ENCODE measurements around the gene AAK1. TPM values are rescaled to one million over a fixed set of nuclear protein-coding genes. Genes with fewer than 3 reads are reported as not detected.
"Not testable (repeated sequence)": the region's sequence is repeated elsewhere in the genome, so short reads cannot be mapped to it uniquely, and the experiment has no call there.

Gene AAK1
- 10 to 100 TPM in 2 of 3 donors, 1 to 10 TPM in 1; 7.9 to 14.6 (median 13.3) TPM for polyA plus RNA-seq

DNA sequence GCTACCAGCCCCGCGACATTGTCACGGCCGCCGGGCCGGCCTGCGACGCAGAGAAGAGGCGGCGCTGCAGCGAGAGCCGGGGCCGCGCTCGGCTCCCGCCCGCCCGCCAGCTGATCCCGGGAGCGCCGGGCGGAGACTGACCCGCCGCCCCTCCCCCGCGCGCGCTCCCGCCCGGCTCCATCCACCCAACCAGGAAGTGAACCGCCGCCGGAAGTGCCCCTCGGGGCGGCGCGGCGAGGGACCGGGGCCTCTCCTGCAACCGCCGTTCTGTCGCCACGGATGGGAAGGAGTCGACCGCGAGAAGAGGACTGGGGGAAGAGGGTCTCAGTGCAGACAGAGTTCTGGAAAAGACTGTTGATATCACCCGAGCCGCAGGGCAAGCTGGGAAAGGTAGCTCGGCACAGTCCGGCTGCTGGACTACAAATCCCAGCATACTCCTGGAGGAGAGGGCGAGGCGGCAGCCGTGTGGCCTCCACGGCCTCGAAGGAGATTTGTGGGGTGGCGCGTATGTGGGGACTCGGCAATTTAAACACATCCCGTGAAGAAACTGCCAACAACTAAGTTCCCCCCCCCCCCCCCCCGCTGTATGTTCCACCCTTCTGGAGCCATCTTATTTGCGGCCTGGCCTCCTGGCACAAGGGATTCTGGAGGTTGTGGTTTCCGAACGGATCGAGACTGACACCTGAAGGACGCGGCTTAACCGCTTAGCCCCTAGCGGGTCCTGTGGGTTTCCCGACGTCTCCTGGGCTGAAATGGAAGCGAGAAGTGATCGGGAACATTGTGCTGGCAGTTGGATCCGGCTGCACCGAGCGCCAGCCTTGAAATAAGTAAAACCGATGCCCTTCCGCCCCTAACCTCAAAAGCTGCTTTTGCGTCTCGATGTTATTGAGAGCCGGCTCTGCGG lies at the start of gene AAK1:
TSS of gene AAK1 (minus strand) at position 138 of the 904 bp plus-strand sequence. CDS start 699 bp downstream, outside the sequence.
- H3K27ac ChIP-seq (ENCODE audit: low read depth, low read length): peak within 1 kb of the TSS; percentile 25
- 0 to 1% (median 0%) methylated on average over 49 to 81 of the region's 81 CpGs for WGBS, 3 donors

DNA sequence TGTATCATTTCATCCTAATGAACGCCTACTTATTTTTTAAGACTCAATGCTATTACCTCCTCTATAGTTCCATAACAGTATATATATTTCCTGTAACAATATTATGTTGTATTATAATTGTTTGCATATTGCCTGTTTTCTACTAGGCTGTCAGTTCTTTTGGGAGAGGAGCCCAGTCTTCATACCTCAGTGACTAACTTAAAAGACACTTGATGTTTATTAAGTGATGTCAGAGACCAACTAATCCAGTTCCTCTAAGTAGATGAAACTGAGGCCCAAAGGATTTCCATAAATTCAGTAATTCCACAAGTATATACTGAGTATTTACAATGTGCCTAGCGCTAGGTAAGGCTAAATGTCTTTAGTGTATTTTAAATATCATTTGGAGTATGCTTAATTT lies 48.9 kb upstream of the AAK1 start:
- H3K27ac ChIP-seq (ENCODE audit: low read depth, low read length): no peak overlapping the region
- WGBS, 3 donors: 97 to 99% (median 99%) methylated on average over 2 of the region's 2 CpGs

DNA sequence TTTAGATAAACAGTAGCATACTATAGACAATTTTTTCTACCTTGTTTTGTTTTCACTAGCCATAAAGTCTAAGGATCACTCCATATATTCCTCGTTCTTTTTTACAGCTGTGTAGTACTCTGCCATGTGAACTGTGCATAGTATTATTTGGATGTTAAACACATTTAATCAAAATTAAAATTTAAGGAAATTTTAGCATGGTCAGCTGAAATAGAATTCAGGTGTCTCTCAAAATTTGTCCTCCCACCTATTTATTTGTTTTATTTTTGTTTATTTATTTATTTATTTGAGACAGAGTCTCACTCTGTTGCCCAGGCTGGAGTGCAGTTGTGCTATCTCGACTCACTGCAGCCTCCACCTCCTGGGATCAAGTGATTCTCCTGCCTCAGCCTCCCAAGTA lies 46.4 kb upstream of the AAK1 start:
- no peak overlapping the region for H3K27ac ChIP-seq (ENCODE audit: low read depth, low read length)
- 94 to 98% (median 95%) methylated on average over 2 of the region's 2 CpGs for WGBS, 3 donors

DNA sequence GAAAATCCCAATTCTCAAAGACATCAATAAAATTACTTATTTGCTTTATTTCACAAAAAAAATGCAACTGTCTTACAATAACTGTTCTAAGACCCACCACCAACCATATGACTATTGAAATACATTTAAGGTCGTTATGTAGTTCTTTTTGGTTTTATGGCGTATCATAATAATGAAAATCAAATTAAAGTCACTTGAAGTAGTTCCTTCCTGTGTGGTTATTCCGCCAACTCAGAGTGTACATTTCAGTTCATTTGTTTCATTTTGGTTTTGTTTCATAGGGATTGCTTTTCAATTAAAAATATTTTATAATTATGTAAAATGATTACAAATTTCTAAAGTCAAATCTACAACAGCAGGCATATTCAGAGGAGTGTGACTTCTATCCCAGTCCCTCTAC lies 45.9 kb upstream of the AAK1 start:
- H3K27ac ChIP-seq (ENCODE audit: low read depth, low read length): no peak overlapping the region
- WGBS, 3 donors: 64 to 87% (median 65%) methylated on average over 3 of the region's 3 CpGs

DNA sequence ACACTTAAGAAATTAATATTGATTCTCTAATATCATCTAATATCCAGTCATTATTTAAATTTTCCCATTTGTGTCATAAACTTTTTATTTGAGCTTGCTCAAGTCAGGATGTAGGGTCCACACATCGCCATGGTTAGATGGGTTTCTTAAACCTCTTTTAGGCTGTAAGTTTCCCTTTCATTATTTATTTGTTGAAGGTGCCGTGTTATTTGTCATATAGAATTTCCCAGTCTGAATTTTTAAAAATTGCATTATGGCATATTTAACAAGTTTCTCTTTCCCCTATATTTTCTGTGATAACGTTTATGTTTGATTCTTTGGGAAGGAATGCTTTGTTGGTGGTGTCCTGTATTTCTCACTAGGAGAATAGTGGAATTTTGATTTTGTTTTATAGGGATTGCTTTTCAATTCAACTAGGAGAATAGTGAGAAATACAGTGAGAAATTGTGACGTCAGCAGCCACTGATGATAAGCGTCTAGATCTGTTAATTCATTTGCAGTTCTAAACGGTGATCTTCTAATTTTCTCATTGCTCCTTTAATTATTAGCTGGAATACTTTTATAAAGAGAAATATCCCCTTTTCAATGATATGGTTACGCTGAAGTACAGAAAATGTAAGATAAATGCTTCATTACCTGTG lies 44.6 kb upstream of the AAK1 start:
- no peak overlapping the region for H3K27ac ChIP-seq (ENCODE audit: low read depth, low read length)
- 87 to 91% (median 90%) methylated on average over 7 of the region's 7 CpGs for WGBS, 3 donors

DNA sequence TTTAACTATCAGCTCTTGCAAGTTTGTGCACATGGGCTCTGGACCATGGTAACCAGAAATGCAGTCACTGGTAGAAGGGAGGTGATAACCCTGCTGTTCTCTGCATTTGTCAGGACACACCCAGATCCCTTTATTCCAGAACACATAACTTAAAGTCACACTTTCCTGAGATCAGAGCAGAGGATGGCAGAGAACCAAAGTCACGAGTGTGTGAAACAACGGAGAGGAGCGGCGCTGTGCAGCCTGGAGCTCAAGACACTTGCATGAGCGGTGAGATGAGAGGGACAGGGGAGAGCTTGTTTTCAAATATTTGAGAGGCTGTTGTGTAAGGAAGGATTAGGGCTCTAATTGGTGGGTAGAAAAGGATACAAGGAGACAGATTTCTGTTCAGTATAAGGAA lies 43.3 kb upstream of the AAK1 start:
- no peak overlapping the region for H3K27ac ChIP-seq (ENCODE audit: low read depth, low read length)
- WGBS, 3 donors: 79 to 87% (median 80%) methylated on average over 5 of the region's 5 CpGs

DNA sequence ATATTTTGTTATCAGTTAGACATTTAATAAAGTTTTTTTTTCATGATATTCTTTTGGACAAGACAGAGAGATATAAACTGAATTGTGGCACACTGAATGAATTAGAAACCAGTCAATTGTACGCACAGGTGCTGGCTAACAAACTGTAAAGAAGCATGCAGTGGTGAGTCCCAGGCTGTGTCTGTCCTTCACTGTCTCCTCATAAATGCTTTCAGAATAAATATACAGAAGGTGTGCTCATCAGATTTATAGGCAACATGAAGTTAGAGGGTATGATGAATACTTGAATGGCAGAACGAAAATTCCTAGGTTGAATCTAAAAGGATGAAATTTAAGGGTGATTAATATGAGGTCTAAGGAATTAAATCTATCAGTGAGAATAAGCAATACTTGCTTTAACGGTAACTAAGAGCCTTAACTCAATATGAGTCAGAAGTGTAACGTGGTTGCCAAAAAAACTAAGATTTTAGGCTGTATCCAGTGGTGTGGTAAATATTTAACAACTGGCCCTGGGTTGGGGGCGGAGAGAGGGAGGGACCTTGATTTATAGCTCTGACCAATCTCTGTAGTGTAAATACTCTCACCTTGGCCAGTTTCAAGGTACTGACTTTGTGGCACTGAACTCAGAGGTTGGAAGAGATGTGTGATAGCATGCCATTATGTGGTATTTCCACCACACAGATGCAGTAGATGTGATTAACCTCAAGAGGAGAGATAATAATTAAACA lies 41.9 kb upstream of the AAK1 start:
- WGBS, 3 donors: 47 to 82% (median 80%) methylated on average over 5 of the region's 5 CpGs
- H3K27ac ChIP-seq (ENCODE audit: low read depth, low read length): no peak overlapping the region

DNA sequence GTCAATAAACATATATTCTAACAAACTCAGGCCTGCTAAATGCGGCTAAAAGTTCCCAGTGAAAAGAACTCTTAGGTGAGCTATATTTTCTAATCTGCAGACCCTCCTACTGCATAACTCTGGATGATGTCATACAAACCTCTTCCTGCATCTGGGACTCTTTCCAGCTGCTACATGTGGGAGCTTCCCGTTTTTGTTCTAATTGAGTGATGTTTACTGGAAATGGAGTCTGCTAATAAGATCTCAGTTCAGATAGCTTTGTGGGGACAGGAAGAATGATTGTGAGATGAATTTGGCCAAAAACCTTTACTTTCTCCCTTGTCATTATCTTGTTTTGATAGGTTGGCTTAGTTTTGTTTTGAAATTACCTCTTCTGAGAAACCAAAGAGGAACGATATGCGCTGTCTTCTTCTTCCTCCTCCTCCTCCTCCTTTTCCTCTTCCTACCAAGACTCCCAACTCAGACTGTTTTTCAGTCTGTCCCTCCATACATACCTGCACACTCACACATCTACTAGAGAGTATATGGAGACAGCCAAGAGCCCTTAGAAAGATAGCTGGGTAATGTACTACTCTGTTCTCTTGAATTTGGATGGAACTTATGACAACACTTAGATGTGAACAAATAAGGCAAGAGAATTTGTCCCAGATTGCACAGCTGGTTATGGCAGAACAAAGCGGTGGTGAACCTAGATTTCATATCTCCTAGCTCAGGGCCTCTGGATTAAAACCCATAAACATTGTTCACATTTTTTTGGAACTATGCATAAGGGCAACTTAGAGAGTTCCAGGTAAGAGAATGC lies 39.8 kb upstream of the AAK1 start:
- no peak overlapping the region for H3K27ac ChIP-seq (ENCODE audit: low read depth, low read length)
- 20 to 32% (median 31%) methylated on average over 5 of the region's 5 CpGs for WGBS, 3 donors

DNA sequence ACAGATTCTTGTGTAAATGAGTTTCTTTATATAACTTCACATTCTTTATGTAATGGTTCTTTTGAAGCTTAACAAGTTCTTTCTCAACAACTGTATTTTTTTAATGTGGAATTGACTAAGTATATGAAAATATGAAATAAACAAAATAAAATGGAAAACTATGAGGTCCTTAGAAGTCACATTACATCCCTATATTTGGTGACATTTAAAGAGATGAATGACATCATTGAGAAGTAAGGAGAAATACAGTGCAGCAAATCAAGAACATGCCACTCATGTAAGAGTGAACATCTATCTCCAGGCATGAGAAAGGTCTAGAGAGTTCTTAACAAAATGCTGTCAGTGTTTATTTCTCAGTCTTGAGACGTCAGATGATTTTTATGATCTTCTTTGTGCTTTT lies 39.0 kb upstream of the AAK1 start:
- 70 to 81% (median 77%) methylated on average over 1 of the region's 1 CpG for WGBS, 3 donors
- H3K27ac ChIP-seq (ENCODE audit: low read depth, low read length): no peak overlapping the region

DNA sequence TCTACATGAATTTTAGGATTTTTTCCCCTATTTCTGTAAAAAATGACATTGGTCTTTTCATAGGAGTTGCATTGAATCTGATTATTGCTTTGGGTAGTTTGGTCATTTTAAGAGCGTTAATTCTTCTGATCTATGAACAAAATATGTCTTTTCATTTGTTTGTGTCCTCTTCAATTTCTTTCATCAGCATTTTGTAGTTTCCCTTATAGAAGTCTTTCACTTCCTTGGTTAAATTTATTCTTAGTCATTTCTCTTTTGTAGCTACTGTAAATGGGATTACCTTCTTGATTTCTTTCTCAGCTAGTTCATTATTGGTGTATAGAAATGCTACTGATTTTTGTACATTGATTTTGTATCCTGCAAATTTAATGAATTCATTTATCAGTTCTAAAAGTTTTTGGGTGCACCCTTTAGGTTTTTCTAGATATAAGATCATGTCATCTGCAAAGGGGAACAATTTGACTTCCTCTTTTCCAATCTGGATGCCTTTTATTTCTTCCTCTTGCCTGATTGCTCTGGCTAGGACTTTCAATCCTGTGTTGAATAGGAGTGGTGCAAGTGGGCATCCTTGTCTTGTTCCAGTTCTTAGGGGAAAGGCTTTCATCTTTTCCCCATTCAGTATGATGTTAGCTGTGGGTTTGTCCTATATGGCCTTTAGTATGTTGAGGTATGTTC lies 36.6 kb upstream of the AAK1 start:
- no peak overlapping the region for H3K27ac ChIP-seq (ENCODE audit: low read depth, low read length)
- WGBS, 3 donors: 81 to 97% (median 84%) methylated on average over 1 of the region's 1 CpG

DNA sequence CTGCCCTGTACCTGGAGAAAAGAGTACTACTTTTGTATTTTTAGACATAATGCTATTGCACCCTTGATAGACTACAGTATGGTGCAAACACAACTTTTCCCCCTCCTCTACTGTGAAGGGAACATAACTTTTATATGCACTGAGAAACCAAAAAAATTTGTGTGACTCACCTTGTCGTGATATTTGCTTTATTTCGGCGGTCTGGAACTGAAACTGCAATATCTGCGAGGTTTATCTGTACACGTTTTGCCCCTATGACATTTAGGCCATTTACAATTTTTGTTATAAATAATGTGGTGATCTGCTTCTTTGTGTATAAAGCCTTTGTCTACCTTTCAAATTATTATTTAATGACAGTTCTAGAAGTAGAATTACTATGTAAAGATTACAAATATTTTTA lies 34.4 kb upstream of the AAK1 start:
- no peak overlapping the region for H3K27ac ChIP-seq (ENCODE audit: low read depth, low read length)
- 82 to 91% (median 89%) methylated on average over 5 of the region's 5 CpGs for WGBS, 3 donors

DNA sequence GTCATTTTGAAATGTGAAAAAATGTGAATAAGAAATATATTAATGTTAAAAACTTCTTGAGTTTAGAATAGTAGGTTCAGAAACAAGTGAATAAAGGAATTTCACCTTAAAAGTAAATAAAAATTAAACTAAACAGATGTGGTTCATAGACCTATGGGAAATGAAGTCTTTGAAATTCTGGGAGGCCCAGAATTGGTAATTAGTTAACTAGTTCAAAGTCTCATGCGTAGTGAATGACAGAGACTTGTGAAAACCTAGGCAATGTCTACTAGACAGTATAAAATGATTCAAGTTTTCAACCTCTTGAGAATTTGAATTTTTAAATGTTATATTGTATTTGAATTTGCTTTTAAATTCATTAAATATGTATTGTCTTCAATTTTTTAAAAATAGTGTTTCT lies 32.6 kb upstream of the AAK1 start:
- H3K27ac ChIP-seq (ENCODE audit: low read depth, low read length): no peak overlapping the region
- 85 to 98% (median 92%) methylated on average over 1 of the region's 1 CpG for WGBS, 3 donors

DNA sequence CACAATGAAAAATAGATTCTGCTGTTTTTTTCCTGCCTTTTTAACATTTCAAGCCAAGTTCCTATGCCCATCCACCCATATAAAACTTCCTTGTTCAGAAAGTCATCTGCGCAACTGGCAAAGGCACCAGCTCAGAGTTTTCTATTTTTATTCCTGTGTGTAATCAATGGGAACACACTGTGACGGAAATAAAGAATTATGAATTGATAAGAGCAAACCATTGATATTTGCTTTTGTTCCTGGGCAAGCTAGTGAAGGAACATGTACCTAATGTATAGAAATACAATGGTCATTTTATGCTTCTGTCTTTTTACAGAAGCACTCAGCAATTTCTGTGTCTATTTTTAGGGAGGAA lies 30.8 kb upstream of the AAK1 start:
- no peak overlapping the region for H3K27ac ChIP-seq (ENCODE audit: low read depth, low read length)
- 22 to 60% (median 58%) methylated on average over 2 of the region's 2 CpGs for WGBS, 3 donors

DNA sequence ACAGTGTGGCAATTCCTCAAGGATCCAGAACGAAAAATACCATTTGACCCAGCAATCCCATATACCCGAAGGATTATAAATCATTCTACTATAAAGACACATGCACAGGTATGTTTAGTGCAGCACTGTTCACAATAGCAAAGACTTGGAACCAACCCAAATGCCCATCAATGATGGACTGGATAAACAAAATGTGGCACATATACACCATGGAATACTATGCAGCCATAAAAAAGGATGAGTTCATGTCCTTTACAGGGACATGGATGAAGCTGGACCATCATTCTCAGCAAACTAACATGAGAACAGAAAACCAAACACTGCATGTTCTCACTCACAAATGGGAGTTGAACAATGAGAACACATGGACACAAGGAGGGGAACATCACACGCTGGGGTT lies 29.6 kb upstream of the AAK1 start:
- H3K27ac ChIP-seq (ENCODE audit: low read depth, low read length): not testable (repeated sequence)
- WGBS, 3 donors: 96 to 98% (median 96%) methylated on average over 3 of the region's 3 CpGs

DNA sequence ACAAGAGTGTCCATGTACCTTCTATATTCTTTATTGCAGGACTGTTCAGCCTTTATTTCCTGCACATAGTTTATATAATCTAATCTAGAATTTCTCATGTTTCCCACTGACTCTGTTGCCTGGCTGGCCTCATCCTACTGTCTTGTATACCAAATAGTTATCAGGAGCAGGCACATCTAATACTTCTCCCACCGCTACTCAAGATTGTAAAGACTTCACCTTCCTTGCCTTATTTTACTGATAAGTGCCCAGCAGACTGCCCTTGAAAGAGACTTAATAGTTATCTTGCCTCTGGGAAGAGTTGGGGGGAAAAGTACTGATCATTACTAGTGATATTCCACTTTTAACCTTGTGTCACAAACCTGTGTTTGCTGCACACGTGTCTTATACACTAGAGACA lies 26.1 kb upstream of the AAK1 start:
- 46 to 89% (median 86%) methylated on average over 2 of the region's 2 CpGs for WGBS, 3 donors
- no peak overlapping the region for H3K27ac ChIP-seq (ENCODE audit: low read depth, low read length)

DNA sequence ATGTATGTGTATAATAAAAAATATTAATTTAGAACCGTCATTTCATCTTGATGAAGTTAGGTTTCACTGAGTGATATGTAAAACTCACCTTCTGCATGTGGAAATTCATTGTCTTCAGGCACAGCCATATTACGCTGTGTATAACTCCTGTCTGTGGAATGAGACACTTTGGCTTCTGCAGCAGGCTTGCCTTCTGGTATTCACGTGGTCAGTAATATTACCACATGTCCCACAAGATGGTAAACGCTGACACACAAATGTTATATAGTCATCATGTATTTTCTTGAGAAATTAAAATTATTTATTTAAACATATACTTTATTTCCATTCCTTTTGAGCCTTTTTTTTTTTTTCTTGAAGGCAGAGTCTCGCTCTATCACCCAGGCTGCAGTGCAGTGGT lies 25.1 kb upstream of the AAK1 start:
- no peak overlapping the region for H3K27ac ChIP-seq (ENCODE audit: low read depth, low read length)
- 83 to 94% (median 88%) methylated on average over 5 of the region's 5 CpGs for WGBS, 3 donors

DNA sequence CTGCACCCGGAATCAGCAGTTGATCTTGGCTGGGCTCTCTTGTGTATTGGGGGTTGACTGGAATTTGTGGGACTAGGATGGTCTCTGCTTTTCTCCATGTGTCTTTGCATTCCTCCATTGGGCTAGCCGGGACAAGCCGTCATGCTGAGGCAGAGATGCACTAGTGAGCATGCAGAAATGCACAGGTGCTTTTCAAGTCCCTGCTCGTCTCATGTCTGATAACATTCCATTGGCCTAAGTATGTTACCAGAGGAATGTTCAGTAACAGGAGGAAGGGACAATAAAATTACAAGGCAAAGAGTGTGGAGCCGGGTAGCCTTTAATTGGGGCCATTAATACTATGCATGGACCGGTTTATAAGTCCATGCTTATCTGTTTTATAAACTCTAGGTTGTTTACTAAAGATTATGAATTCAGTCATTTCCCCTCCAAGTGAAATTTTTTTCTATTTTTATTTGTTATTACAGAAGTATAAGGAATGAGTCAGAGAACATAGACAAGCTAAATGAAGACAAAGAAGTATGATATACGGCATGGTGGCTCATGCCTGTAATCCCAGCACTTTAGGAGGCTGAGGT lies 24.4 kb upstream of the AAK1 start:
- WGBS, 3 donors: 60 to 93% (median 88%) methylated on average over 7 of the region's 7 CpGs
- no peak overlapping the region for H3K27ac ChIP-seq (ENCODE audit: low read depth, low read length)

DNA sequence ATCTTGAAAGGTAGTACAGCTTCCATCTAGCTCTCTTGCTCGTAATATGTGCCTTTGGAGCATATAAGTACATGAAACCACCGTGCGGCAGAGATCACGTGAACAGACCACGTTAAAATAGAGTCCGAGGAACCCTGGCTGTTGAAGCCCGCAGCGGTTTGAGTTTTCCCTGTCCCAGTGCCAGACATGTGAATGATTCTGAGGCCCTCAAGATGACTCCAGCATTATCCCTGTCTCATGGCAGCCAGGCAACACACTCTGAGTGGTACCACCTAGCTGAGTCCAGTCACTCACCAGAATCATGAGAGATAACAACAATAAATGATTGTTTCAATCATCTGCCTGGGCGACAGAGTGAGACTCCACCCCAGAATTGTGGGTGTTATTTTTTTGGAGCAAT lies 21.6 kb upstream of the AAK1 start:
- WGBS, 3 donors: 94 to 96% (median 95%) methylated on average over 9 of the region's 9 CpGs

More for the DNA sequence above, 21.6 kb upstream of the AAK1 start:
- H3K27ac ChIP-seq (ENCODE audit: low read depth, low read length): no peak overlapping the region
